Smooth muscle cell (in vitro differentiated cells): Measurements from ENCODE around the gene GPR108. TPM values are rescaled to one million over a fixed set of nuclear protein-coding genes. Genes with fewer than 3 reads are reported as not detected.

ENCODE experiments used
- DNase-seq: peaks from one replicate; lab custom pipeline; 2025; ENCODE audit not compliant: unreplicated experiment; lab: John Stamatoyannopoulos, UW
- H2AFZ ChIP-seq: fragments of 200-600 bp; sonication (generic); 2 replicates; pipeline ENCODE4 v1.6.0; 2016; ENCODE audit warnings: antibody characterized with exemption, low read depth, mild to moderate bottlenecking
- H3F3A ChIP-seq: fragments of 200-600 bp; sonication (generic); 2 replicates; pipeline ENCODE4 v1.6.0; 2017; ENCODE audit warnings: antibody characterized with exemption, low read depth
- H3K27ac ChIP-seq: fragments of 200-600 bp; sonication (generic); 2 replicates; pipeline ENCODE4 v1.5.1; 2016; ENCODE audit warnings: low read depth, mild to moderate bottlenecking
- H3K27me3 ChIP-seq: fragments of 200-600 bp; sonication (generic); 2 replicates; pipeline ENCODE4 v1.6.1; 2016; ENCODE audit warnings: low read depth, mild to moderate bottlenecking
- H3K36me3 ChIP-seq: fragments of 200-600 bp; sonication (generic); 2 replicates; pipeline ENCODE4 v1.5.1; 2016; ENCODE audit warnings: low read depth
- H3K4me1 ChIP-seq: fragments of 200-600 bp; sonication (generic); 2 replicates; pipeline ENCODE4 v1.5.1; 2016; ENCODE audit warnings: low read depth
- H3K4me2 ChIP-seq: fragments of 200-600 bp; sonication (generic); 2 replicates; pipeline ENCODE4 v1.6.0; 2016; ENCODE audit warnings: mild to moderate bottlenecking
- H3K4me3 ChIP-seq: fragments of 200-600 bp; sonication (generic); 2 replicates; pipeline ENCODE4 v1.5.1; 2016; ENCODE audit warnings: mild to moderate bottlenecking
- H3K79me2 ChIP-seq: fragments of 200-600 bp; sonication (generic); 2 replicates; pipeline ENCODE4 v1.6.0; 2016; ENCODE audit warnings: low read depth, mild to moderate bottlenecking
- H3K9ac ChIP-seq: fragments of 200-600 bp; sonication (generic); 2 replicates; pipeline ENCODE4 v1.6.0; 2016; ENCODE audit warnings: low read depth
- H3K9me3 ChIP-seq: fragments of 200-600 bp; sonication (generic); replicated peaks from 2 replicates; pipeline ENCODE4 v1.5.1; 2016; ENCODE audit warnings: low read depth
- H4K20me1 ChIP-seq: fragments of 200-600 bp; sonication (generic); 2 replicates; pipeline ENCODE4 v1.6.0; 2016; ENCODE audit warnings: low read depth
- CTCF ChIP-seq: fragments of 200-600 bp; sonication (generic); IDR thresholded peaks from 2 replicates; pipeline ENCODE4 v1.5.1; 2017; ENCODE audit warnings: borderline replicate concordance, mild to moderate bottlenecking, antibody characterized with exemption; ENCODE audit not compliant: insufficient read depth, poor library complexity, severe bottlenecking
- WGBS: methylation state at CpG from one replicate; pipeline ENCODE4 v1.1.7; 2016; ENCODE audit warnings: low lambda C conversion rate; 5-methylcytosine and 5-hydroxymethylcytosine counted together
- polyA plus RNA-seq: library from polyadenylated mRNA; unstranded; fragments of >200 nt; fragmentation: Nextera tagmentation; extraction: Ambion mirVana; gene quantifications from 2 replicates; pipeline ENCODE4 v1.2.1, GENCODE V29; 2016
- total RNA-seq: library from RNA; depleted of rRNA; stranded (reverse); fragments of >200 nt; gene quantifications from 2 replicates; pipeline ENCODE4 v1.2.3, GENCODE V29; 2014

Gene GPR108
- total and polyA plus RNA-seq, 2 experiments from 2014 or later: 34.4 to 62.1 TPM

DNA sequence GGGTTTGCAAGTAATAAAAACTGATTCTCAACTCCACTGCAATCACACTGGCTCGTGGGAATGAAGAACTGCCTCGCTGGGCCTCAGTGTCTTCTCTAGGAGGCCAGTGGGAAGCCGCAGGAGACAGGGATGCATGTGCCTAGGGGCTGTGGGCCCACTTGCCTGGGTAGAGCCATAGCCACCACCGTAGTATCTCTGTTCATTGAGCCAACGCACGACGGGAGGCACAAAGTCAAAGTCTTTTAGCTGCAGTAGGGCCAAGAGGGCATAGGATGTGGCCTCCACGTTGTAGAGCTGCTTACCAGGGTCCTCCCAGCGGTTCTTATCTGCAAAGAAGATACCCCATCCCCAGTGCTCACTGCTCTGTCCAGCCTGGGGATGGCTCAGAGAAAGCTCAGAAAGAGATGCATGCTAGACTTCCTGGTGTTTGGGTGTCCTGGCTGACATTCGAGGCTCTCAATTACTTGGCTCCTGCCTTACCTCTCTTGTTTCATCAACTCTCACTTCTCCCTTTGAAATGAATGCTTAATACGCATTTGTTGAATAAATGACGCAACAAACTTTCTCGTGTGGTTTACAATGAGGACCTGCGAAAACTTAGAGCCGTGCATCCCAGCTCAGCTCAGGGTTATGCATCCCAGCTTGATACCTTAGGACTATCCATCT is 51.3 kb downstream of the GPR108 start:
- no peak overlapping the region for H3K27ac ChIP-seq
- no peaks in the 10 kb centered on the region for H3K9me3 ChIP-seq
- no peak overlapping the region for H3K9ac ChIP-seq
- 88% methylated on average over 15 of the region's 15 CpGs for WGBS
- no peak overlapping the region for H2AFZ ChIP-seq
- no peaks in the 10 kb centered on the region for H3K4me1 ChIP-seq
- no peaks in the 10 kb centered on the region for H3K36me3 ChIP-seq
- TF ChIP-seq CTCF: no peak
- no peak for DNase-seq
- H3K79me2 ChIP-seq: no peaks in the 10 kb centered on the region
- H4K20me1 ChIP-seq: no peaks in the 10 kb centered on the region
- peaks cover 5% of the 10 kb centered on the region for H3K27me3 ChIP-seq
- H3F3A ChIP-seq: no peaks in the 10 kb centered on the region
- no peak overlapping the region for H3K4me3 ChIP-seq
- H3K4me2 ChIP-seq: no peak overlapping the region

DNA sequence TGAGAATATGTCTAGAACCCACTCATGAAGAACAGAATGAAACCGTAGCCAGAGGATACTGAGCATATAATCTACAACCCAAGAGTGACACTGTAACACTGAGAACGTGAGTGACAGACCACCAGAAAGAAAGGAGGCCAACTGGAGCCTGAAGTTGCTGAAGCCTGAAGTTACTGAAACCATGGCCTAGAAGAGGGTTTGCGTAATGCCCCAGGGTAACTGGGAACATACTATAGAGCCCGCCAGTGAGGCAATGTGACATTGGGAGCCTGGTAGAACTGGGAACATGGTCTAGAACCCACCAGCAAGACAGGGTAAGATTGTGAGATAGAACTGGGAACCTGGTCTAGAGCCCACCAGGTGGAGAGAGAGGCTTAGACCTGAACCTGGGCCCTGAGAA is 51.9 kb downstream of the GPR108 start:
- Histone ChIP-seq H3K4me2 (no peak overlapping the region), H3K4me3 (no peak overlapping the region), H2AFZ (no peak overlapping the region), H3F3A (no peaks in the 10 kb centered on the region), H3K36me3 (no peaks in the 10 kb centered on the region), H4K20me1 (no peaks in the 10 kb centered on the region), H3K4me1 (no peaks in the 10 kb centered on the region), H3K27ac (no peak overlapping the region), H3K9ac (no peak overlapping the region), H3K79me2 (no peaks in the 10 kb centered on the region), H3K27me3 (peaks cover 5% of the 10 kb centered on the region), H3K9me3 (no peaks in the 10 kb centered on the region)
- DNase-seq: no peak
- WGBS: 90% methylated on average over 4 of the region's 4 CpGs
- no peak for TF ChIP-seq CTCF

DNA sequence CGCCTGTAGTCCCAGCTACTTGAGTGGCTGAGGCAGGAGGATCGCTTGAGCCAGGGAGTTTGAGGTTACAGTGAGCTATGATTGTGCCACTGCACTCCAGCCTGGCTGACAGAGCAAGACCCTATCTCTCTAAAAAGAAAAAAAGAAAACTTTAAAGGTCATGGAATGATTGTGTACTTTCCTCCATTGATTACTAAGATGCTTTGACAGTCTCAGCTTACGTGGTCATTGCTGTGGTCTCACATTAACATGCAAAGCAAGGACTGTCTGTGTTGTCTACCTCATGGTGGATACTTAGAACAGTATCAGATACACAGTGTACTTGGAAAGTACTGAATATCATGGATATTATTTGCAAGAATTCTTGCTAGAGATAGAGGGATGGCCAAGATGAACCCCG is 53.4 kb downstream of the GPR108 start:
- WGBS: 88% methylated on average over 4 of the region's 4 CpGs
- peaks cover 2% of the 10 kb centered on the region for H3K9me3 ChIP-seq
- H3K27me3 ChIP-seq: peaks cover 5% of the 10 kb centered on the region
- no peaks in the 10 kb centered on the region for H3F3A ChIP-seq
- no peaks in the 10 kb centered on the region for H3K36me3 ChIP-seq
- H3K79me2 ChIP-seq: no peaks in the 10 kb centered on the region
- H2AFZ ChIP-seq: no peak overlapping the region
- no peak overlapping the region for H3K9ac ChIP-seq
- H4K20me1 ChIP-seq: no peaks in the 10 kb centered on the region
- DNase-seq: no peak
- H3K4me2 ChIP-seq: no peak overlapping the region
- H3K27ac ChIP-seq: no peak overlapping the region
- no peak overlapping the region for H3K4me3 ChIP-seq
- no peak for TF ChIP-seq CTCF
- H3K4me1 ChIP-seq: no peaks in the 10 kb centered on the region

- Histone ChIP-seq H3K4me1 (no peaks in the 10 kb centered on the region), H3K9me3 (peaks cover 2% of the 10 kb centered on the region), H3K79me2 (no peaks in the 10 kb centered on the region), H4K20me1 (no peaks in the 10 kb centered on the region), H3K36me3 (no peaks in the 10 kb centered on the region), H3K9ac (no peak overlapping the region), H3K27me3 (peaks cover 5% of the 10 kb centered on the region), H3K4me3 (no peak overlapping the region), H3F3A (no peaks in the 10 kb centered on the region), H3K4me2 (no peak overlapping the region), H2AFZ (no peak overlapping the region), H3K27ac (no peak overlapping the region)
- no peak for DNase-seq
- 67% methylated on average over 3 of the region's 3 CpGs for WGBS
- no peak for TF ChIP-seq CTCF
Observed at GRCh38 chr19:6682607-6683128, 54.7 kb downstream of the GPR108 start.
